ENCODE data around the gene ADM. TPM values are rescaled to one million over a fixed set of nuclear protein-coding genes. Genes with fewer than 3 reads are reported as not detected.

ADM gene
- total RNA-seq, 2 experiments from 2014 or later, result 1.5 to 2.1 TPM

GRCh38 chr11:10314199-10315072, 9.6 kb downstream of the ADM start:
- Mint-ChIP-seq H3K27ac (no peak overlapping the region), H3K36me3 (peaks cover 2% of the 10 kb centered on the region), H3K27me3 (peaks cover 49% of the 10 kb centered on the region), H3K4me3 (no peak overlapping the region), H3K9me3 (no peaks in the 10 kb centered on the region), H3K4me1 (peaks cover 20% of the 10 kb centered on the region)
- no peak for DNase-seq

DNA sequence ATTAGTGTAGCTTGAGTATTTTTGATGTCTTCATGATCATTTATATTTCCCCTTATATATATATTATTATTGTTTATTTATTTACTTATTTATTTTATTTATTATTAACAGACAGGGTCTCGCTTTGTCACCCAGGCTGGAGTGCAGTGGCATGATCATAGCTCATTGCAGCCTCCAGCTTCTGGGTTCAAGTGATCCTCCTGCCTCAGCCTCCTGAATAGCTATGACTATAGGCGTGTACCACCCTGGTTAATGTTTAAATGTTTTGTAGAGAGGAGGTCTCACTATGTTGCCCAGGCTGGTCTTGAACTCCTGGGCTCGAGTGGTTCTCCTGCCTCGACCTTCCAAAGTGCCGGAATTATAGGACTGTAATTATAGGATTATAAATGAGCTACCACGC, 10.2 kb downstream of the ADM start:
- H3K9me3 Mint-ChIP-seq, result no peaks in the 10 kb centered on the region
- no peak for DNase-seq
- no peak overlapping the region for H3K4me3 Mint-ChIP-seq
- peaks cover 45% of the 10 kb centered on the region for H3K27me3 Mint-ChIP-seq
- H3K4me1 Mint-ChIP-seq, result peaks cover 16% of the 10 kb centered on the region
- H3K27ac Mint-ChIP-seq, result no peak overlapping the region
- H3K36me3 Mint-ChIP-seq, result peaks cover 2% of the 10 kb centered on the region

- peaks cover under 1% of the 10 kb centered on the region for H3K36me3 Mint-ChIP-seq
- H3K27me3 Mint-ChIP-seq, result peaks cover 35% of the 10 kb centered on the region
- no peaks in the 10 kb centered on the region for H3K9me3 Mint-ChIP-seq
- peaks cover 19% of the 10 kb centered on the region for H3K4me1 Mint-ChIP-seq
- DNase-seq, result no peak
- no peak overlapping the region for H3K4me3 Mint-ChIP-seq
- no peak overlapping the region for H3K27ac Mint-ChIP-seq
Observed at GRCh38 chr11:10317151-10317755, 12.4 kb downstream of the ADM start.

DNA sequence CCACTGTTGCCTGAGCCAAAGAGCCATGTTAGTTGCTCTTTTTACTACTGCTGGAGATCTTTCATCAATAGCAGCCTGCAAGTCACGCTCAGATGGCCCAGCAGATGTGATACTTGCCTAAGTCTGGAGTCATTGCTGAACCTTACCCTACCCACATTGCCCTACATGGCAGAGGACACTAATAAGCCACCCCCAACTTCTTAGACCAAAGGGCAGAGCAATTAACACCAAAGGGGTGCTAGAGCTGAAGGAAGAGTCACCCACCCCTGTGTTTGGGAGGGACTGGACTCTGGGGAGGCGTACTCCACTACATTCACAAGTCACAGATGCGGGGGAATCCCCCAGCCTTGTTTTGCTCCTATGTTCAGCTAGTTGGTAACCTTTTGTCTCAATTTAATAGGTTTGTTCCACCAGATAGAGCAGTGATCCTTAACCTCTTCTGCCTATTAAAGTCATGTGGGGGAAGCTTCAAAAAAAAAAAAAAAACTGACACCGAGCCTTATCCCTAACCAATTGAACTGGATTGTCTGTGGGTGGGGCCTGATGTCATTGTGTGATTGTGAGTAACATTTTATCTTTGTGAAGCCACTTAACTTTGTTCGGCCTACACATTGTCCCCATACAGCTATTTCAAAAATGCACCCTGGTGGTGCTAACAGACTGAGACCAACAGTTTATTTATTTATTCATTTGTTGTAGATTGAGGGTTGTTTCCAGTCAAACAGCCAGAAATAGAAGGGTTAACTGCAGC, 13.1 kb downstream of the ADM start:
- Mint-ChIP-seq H3K27me3 (peaks cover 28% of the 10 kb centered on the region), H3K4me3 (no peak overlapping the region), H3K36me3 (peaks cover 2% of the 10 kb centered on the region), H3K9me3 (no peaks in the 10 kb centered on the region), H3K27ac (peak overlapping the region; percentile 2), H3K4me1 (peaks cover 26% of the 10 kb centered on the region)
- no peak for DNase-seq

DNA sequence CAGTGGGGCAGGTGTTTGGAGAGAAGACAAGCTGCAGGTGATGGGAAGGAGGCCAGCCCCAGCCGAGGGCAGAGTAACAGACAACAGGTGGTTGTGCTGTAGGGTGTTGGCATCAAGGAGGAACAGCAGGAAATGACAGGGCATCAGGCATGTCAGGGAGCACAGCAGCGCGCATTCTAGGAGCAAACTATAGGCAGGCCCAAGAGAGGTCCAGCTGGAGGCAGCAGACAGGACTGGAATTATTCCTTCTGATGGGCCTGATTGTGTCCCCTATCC, 13.6 kb downstream of the ADM start:
- H3K27me3 Mint-ChIP-seq, result peaks cover 30% of the 10 kb centered on the region
- H3K9me3 Mint-ChIP-seq, result no peaks in the 10 kb centered on the region
- peak overlapping the region; percentile 2 for H3K27ac Mint-ChIP-seq
- peaks cover 2% of the 10 kb centered on the region for H3K36me3 Mint-ChIP-seq
- H3K4me1 Mint-ChIP-seq, result peaks cover 31% of the 10 kb centered on the region
- no peak for DNase-seq
- no peak overlapping the region for H3K4me3 Mint-ChIP-seq

- Mint-ChIP-seq H3K9me3 (no peaks in the 10 kb centered on the region), H3K27me3 (peaks cover 29% of the 10 kb centered on the region), H3K27ac (no peak overlapping the region), H3K4me1 (peaks cover 33% of the 10 kb centered on the region), H3K4me3 (no peak overlapping the region), H3K36me3 (peaks cover 2% of the 10 kb centered on the region)
- DNase-seq, result no peak
Observed at GRCh38 chr11:10319702-10320558, 15.1 kb downstream of the ADM start.

DNA sequence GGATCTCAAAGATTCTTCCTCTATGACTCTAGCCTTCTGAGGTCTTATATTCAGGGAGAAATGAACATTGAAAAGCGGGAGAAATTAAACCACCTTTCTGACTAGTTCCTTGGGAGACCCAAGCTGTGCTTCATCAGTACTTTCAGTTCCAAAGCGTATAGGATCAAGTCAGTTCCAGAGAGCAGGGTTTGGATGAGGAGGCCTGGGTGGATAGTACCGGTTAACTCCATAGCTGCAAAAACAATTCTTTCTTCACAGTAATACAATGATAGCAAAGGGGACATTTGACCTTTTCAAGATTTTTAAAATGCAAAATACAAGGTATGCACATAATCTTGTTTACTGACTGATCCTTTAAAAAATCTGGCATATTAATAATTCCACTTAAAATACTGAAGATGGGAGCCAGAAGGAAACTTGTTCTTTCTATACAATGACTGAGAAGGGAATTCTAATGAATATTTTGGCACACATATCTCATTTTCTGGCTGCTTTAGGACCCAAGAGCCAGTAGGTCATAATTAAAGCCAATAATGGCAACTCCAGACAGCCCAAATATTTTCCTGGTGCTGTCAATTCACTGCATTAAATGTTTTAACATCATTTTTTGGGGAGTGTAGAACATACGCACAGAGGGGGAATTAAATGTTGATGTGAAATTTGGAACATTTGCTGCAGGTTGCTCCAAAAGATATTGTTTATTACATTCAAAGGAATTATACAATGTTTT, 16.0 kb downstream of the ADM start:
- DNase-seq, result no peak
- Mint-ChIP-seq H3K4me1 (peaks cover 33% of the 10 kb centered on the region), H3K4me3 (no peak overlapping the region), H3K9me3 (no peaks in the 10 kb centered on the region), H3K27me3 (peaks cover 26% of the 10 kb centered on the region), H3K27ac (no peak overlapping the region), H3K36me3 (peaks cover 2% of the 10 kb centered on the region)

GRCh38 chr11:10322401-10322800, 17.5 kb downstream of the ADM start:
- no peak for DNase-seq
- H3K27me3 Mint-ChIP-seq, result peaks cover 11% of the 10 kb centered on the region
- peaks cover 28% of the 10 kb centered on the region for H3K4me1 Mint-ChIP-seq
- H3K4me3 Mint-ChIP-seq, result no peak overlapping the region
- H3K9me3 Mint-ChIP-seq, result no peaks in the 10 kb centered on the region
- H3K27ac Mint-ChIP-seq, result peak overlapping the region; percentile 91
- peaks cover 2% of the 10 kb centered on the region for H3K36me3 Mint-ChIP-seq

- Mint-ChIP-seq H3K4me1 (peaks cover 21% of the 10 kb centered on the region), H3K4me3 (peak overlapping the region; percentile 47), H3K27me3 (peaks cover 12% of the 10 kb centered on the region), H3K36me3 (peaks cover 2% of the 10 kb centered on the region), H3K27ac (peak overlapping the region; percentile 91), H3K9me3 (no peaks in the 10 kb centered on the region)
- DNase-seq, result peak; percentile 50
Observed at GRCh38 chr11:10322830-10323792, 18.2 kb downstream of the ADM start.

GRCh38 chr11:10323793-10324170, 18.9 kb downstream of the ADM start:
- Mint-ChIP-seq H3K4me1 (peaks cover 17% of the 10 kb centered on the region), H3K27me3 (peaks cover 16% of the 10 kb centered on the region), H3K36me3 (peaks cover 2% of the 10 kb centered on the region), H3K9me3 (no peaks in the 10 kb centered on the region), H3K27ac (no peak overlapping the region), H3K4me3 (no peak overlapping the region)
- no peak for DNase-seq

- Mint-ChIP-seq H3K27me3 (peaks cover 16% of the 10 kb centered on the region), H3K4me3 (no peak overlapping the region)
Observed at GRCh38 chr11:10324474-10324873, 19.6 kb downstream of the ADM start.

DNA sequence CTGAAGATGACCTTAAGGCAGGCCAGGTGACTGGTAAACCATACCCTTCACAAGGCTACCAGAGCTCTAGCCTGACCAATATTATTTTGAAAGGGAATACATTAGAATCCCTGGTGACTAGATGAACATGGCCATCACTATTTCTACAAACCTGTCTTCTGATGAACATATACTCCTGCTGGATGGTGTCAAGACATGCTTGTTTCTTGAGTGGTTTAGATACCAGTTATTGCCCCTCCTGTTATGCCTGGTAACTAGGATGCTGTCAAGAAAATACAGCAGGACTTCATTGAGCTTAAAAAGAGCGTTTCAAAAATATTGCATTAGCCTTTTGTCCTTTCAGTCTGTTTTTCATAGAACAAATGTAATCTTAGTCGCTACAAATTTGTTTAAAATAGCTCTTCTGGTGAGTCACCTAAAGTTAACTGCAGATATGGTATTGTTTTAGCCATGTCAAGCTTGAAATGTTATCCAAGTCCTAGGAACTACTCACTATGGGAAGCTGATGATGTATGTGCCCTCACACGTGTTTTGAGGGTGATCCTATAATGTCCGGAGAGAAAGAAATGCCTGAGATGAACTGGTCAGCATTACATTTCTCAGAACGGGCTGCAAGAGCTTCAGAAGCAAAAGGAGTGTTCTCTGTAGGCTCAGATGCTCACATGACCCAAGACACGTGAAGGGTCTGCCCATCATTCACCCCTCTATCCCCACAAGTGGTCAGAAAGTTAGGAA, 20.6 kb downstream of the ADM start:
- peaks cover 2% of the 10 kb centered on the region for H3K36me3 Mint-ChIP-seq
- H3K4me1 Mint-ChIP-seq, result peaks cover 17% of the 10 kb centered on the region
- peaks cover 16% of the 10 kb centered on the region for H3K27me3 Mint-ChIP-seq
- no peak for DNase-seq
- no peaks in the 10 kb centered on the region for H3K9me3 Mint-ChIP-seq
- H3K27ac Mint-ChIP-seq, result no peak overlapping the region
- no peak overlapping the region for H3K4me3 Mint-ChIP-seq

More at GRCh38 chr11:10324474-10324873, 19.6 kb downstream of the ADM start:
- Mint-ChIP-seq H3K27ac (no peak overlapping the region), H3K36me3 (peaks cover 2% of the 10 kb centered on the region), H3K4me1 (peaks cover 17% of the 10 kb centered on the region), H3K9me3 (no peaks in the 10 kb centered on the region)
- DNase-seq, result no peak
